ENCODE measurements around the gene PFN1.
A peak's percentile ranks its signal among the peaks of the same experiment; 100 is the strongest.

Gene PFN1

DNA sequence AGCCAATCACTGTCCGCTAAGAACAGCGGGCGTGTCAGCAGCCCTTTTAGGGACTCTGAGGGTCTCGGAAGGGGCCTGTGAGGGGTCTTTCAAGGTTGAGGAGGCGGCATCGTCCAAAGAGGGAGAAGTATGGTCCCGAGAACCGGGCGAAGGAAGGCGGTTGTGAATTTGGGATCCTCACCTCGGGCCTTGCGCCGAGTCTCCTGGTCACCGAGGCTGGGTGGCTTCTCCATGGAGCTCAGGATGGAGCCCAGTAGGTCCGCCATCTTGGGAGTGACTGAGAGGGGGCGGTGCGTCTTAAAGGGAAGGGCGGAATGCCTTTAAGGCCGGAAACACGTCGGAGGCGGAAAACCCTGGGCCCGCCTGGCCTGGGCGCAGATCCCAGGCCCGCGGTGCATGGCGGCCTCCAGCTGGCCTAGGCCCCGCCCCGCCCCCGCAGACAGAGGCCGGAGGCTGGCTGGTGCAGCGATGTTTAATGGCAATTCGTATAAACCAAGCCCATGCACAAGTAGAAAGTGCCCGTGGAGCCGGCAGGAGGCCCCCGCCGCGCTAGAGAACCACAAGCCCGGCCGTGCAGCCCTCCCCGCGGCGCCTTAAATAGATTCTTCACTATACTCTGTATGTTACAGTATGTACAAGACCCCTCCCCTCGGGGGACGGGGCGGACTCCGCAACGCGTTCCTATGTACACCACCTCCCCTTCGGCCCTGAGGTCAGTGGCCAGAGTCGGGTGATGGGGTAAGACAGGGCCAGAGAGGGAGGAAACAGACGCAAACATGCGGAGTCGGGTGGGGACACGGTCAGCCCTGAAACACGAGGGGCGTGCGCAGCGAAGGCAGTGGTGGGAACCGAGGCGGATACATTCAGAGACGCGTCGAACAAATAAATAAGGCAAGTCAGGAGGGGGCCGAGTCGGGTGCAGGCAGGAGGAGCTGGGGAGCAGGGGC is 19.5 kb upstream of the PFN1 start, which contains the start of gene SPAG7:
Gene SPAG7, minus strand, starts transcription at position 279 of the 947 bp plus-strand sequence. Its CDS starts 13 bp downstream, at position 266.
- DNase-seq: peak; percentile 80 to 92

DNA sequence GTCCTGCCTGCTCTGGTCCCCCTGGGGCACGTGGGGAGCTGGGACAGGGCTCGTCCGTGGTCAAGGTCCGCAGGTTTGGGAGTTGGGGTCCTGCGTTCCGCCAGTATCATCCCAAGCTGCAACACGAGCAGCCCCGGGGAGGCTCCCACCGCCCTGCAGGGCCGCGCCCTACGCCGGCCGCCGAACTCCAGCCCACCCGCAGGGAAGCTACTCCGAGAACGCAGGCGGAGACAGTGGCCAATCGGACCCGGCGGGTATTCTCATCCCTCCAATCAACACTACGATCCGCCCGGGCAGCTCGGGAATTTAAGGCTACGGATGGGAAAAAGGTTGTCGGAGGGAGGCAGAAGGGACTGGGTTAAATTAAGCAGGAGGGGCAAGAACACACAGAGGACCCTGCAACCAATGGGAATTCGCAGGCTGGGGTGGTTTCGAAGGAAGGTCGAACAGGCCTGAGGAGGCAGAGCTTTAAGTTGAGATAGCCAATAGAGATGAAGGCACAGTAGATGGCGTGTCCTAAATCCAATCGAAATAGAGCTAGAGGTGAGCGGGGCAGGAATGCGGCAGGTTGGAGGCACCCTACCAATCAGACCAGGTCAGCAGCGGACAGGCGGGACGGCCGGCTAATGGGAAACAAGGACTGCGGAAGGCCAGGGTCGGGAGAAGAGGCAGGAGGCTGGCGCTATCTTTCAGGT is 18.7 kb upstream of the PFN1 start:
- DNase-seq: peak; percentile 97 to 99

DNA sequence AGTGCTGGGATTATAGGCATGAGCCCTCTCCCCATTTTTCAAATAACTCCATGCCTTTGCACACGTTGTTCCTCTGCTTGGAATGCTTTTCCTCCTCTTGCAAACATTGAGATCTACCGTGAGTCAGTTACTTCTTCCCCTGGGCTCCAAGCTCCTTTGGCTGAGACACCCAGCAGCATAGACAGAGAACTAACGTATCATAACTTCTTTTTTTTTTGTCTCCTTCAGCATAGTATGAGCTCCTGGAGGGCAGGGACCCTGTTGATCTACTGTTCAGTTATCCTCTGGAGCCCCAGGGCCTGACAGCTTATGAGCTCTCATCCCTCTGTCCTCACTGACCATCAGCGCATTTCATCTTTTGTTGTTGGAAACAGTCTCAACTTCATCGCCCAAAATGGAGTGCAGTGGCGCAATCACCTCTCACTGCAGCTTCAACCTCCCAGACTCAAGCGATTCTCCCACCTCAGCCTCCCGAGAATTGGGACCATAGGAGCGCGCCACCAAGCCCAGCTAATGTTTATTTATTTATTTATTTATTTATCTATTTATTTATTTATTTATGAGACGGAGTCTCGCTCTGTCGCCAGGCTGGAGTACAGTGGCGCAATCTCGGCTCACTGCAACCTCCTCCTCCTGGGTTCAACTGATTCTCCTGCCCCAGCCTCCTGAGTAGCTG is 17.1 kb upstream of the PFN1 start:
- DNase-seq: no peak

DNA sequence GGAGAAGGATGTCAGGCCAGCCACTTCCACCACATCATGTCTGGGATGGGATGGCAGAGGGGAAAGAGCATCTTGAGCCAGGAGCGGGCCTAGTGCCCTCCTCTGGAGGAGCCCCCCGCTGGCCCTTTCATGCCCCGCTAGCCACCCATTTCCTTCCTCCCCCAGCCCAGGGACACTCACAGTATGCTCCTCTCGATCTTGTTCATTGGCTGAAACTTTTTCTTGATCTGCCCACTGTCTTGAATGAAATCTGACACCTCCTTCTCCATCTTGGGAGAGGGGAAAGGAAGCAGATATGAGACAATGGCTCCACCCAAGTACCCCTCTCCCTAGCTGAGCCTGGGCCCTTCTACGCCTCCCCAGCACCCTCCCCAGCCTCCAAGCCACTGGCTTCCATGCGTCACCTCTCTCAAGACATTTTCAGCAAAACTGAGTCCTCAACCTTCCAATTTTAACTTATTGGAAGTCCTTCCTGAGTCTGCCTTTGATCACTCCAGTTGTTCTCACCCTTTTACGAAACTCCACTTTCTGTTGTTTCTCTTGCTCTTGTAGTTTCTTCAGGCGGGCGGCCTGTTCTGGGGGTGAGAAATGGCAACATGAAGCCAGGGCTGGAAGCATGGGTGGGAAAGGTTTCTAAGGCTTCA is 12.1 kb upstream of the PFN1 start:
- DNase-seq: no peak

DNA sequence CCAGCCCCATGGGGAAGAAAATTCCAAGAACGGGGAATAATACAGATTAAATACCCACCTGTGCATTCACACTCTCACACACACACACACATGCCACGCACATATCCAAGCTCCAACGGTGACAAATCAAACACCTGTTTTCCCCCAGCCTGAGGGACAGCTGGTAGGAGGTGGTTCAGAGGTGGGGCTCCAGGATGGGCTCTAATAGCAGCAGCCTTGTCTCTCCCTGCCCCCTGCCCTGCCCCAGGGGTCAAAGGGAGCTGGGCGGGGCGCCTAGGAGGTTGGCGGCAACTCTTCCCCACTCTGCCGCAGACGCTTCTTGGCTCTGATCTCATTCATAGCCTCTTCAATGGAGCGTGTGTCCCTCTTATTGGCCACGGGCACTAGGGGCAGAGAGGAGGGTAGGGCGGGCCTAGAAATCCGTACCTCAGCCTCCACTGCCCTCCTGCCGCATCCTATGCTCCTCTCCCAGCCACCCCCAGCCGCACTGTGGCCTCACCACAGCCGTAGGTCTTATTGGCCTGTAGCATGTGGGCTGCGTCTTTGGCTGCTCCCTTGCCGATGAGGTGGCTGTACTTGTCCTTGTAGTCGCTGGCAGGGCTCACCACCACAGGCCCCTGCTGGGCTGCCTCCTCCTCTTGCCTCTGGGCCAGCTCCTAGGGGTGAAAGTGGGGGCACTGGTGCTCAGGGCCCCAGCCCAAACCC is 11.1 kb upstream of the PFN1 start:
- no peak for DNase-seq

DNA sequence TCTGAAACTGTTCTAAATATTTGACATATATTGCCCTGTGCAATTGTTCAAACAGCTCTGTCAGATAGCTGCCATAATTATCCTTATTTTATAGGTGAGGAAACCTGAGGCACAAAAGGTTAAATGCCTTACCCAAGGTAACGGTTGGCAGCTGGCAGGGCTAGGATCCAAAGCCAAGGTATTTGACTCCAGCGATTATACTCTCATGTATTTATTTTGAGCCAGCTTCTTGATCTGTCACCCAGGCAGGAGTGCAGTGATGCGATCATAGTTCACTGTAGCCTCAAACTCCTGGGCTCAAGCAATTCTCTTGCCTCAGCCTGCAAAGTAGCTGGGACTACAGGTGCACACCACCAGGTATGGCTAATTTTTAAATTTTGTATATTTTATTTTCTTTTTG is 9.8 kb upstream of the PFN1 start:
- DNase-seq: no peak

DNA sequence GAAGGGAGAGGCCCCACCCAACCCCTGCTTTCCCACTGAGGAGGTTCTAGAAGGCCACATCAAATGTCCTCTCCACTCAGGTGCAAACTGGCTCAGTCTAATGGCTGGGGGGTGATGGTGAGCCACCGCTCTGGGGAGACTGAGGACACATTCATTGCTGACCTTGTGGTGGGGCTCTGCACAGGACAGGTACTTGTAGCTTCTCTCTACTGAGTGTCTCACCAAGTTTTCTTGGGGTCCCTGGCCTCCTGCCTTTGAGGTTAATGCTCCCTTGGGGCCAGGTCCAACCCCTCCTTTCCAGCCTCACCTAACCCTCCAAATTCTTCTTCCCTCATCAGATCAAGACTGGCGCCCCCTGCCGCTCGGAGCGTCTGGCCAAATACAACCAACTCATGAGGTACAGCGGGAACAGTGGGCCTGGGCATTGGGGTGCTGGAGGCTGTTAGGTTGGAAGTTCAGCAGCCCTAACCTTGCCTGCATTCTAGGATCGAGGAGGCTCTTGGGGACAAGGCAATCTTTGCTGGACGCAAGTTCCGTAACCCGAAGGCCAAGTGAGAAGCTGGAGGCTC is 8.2 kb upstream of the PFN1 start:
- DNase-seq: no peak

DNA sequence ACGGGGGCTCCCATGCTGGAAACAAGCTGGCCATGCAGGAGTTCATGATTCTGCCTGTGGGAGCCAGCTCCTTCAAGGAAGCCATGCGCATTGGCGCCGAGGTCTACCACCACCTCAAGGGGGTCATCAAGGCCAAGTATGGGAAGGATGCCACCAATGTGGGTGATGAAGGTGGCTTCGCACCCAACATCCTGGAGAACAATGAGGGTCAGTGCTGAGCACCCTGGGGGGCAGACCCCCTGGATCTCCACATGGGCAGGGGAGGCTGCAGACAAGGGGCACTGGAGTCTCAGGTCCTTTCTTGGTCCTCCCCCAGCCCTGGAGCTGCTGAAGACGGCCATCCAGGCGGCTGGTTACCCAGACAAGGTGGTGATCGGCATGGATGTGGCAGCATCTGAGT is 6.8 kb upstream of the PFN1 start:
- no peak for DNase-seq

DNA sequence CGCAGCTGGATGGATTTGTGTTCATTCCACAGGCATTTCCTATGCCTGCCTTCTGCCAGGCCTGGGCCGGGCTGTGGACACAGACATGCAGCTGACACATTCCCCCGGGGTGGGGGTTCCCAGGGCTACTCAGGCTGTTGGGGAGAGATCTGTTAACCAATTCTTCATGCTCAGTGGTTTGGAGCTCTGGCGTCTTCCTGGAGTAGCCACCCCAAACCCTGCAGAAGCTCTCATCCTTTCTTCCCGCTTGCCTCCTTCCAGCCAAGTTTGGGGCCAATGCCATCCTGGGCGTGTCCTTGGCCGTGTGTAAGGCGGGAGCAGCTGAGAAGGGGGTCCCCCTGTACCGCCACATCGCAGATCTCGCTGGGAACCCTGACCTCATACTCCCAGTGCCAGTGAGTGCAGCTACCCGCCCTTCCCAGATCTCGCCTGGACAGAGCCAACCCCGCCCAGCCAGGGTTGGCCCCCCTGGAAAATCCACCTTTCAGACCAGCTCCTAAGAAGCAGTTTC is 5.2 kb upstream of the PFN1 start:
- no peak for DNase-seq

DNA sequence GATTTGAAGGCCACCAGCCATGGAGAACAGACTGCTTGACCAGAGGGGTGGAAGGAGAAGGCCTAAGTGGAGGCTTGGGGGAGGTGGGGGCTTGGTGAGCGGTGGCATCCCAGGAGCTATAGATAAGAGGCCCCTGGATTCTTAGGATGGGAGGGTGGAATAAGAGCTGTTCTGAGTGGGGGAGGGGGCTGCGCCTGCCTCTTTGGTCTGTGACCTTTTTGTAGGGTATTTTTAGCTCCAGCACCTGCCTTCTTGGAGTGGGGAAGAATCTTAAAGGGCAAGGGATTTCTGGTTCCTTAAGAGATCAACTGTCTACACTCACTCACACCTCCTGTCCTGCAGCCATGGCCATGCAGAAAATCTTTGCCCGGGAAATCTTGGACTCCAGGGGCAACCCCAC is 3.2 kb upstream of the PFN1 start:
- no peak for DNase-seq

DNA sequence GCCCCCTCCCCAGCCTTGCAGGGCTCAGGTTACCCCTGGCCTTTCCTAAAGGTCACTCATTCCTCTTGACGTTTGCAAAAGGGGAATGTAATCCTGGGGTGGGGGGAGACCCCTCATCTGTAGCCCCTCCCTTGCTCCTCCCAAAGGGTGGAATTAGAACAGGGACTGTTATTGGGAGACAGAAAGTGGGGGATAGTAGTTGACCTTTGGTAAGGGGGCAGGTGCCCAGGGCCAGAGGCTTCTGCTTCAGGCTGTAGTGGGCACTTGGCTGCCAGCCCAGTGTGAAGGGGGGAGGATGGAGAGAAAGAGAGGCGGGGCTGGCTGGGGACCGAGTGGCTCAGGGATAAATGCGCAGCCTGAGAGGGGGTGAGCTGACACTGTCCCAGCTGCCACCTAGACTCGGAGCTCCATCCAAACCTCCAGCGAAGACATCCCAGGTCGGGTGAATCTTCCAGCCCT is 2.4 kb upstream of the PFN1 start, which contains the start of gene ENO3:
Gene ENO3, plus strand, starts transcription at position 374 of the 459 bp plus-strand sequence. CDS start 711 bp downstream, outside the sequence.
- DNase-seq: peak in 1 of 2 experiments; percentile 35

DNA sequence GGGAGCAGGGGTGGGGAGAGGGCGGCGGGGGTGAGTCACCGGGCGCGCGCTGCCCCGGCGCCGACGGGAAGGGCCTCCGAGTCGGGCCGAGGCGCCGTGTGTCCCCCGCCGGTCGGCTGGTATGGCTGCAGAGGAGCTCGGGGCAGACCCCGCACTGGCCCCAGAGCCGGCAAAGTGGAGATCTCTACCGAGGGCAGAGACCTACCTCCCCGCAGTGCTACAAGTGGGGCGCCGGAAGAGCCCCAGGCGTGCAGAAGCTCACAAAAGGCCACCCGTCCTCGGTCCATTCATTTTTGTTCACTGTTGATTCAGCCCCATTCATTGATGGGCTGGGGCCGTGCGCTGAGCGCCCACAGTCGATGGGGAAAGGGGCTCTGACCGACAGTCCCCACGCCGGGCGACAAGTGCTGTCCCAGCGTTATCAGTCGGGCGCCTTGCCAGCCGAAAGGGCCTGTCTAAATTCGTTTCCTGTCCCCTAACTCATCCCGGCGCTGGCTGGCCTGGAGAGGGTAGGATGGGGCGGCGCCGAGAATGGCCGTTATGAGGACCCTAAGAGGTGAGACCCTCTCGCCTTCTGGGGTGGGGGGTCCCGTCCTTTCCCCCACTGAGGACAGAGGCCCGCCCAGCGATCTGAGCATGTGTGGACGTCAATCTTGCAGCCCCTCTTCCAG is 1.9 kb upstream of the PFN1 start:
- DNase-seq: peak in 1 of 2 experiments; percentile 55

DNA sequence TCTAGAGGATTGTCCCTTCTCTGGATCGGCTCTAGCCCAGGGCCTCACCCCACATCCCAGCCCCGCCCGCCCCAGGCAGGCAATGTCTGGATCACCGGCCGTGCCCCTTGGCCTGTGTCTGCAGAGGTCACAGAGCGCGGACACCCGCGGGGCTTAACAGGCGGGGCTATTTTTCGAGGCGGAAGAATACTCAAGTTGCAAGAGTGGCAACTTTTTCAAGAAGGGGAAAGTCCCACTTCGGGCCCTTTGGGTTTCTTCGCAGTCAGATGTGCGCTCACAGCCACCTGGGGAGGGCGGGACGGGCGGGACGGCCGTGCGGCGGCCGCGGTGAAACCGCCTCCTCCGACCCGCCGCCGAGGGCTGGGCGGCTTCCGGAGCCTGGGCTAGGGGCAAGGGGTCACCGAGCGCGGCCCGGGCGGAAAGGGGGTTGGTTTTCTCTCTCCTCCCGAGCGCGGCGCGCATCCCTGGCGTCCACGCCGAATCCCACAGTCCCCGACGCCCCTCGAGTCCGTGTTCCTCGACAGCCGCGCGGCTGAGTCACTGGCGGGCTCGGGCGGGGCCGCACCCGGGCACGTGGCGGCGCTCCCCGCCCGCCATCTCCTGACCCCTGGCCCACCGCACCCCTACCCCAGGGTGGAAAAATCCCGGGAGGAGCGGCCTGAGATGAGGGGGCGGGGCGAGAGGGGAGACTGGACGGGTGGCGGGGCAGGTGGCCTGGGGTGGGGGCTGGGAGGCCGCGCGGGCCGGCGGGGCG is 1.2 kb upstream of the PFN1 start:
- DNase-seq: peak in 1 of 2 experiments; percentile 71

DNA sequence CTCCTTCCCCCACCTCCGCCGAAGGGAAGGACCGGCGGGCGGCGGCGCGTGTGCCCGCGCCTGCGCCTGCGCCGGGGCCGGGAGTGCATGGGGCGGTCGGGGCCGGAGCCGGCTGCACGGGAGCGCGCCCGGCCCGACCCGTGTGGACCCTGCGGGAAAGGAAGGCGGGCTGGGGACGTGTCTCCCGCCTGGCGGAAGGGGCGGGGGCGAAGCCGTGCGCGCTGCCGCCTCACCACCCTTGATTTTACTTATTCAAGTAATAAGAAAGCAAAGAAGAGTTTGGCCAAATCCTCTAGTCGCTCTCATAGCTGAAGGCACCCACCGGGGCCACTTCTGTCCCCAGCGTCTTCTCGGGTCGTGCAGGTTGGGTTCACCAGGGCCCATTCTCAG is 596 bp upstream of the PFN1 start:
- DNase-seq: peak in 1 of 2 experiments; percentile 88

DNA sequence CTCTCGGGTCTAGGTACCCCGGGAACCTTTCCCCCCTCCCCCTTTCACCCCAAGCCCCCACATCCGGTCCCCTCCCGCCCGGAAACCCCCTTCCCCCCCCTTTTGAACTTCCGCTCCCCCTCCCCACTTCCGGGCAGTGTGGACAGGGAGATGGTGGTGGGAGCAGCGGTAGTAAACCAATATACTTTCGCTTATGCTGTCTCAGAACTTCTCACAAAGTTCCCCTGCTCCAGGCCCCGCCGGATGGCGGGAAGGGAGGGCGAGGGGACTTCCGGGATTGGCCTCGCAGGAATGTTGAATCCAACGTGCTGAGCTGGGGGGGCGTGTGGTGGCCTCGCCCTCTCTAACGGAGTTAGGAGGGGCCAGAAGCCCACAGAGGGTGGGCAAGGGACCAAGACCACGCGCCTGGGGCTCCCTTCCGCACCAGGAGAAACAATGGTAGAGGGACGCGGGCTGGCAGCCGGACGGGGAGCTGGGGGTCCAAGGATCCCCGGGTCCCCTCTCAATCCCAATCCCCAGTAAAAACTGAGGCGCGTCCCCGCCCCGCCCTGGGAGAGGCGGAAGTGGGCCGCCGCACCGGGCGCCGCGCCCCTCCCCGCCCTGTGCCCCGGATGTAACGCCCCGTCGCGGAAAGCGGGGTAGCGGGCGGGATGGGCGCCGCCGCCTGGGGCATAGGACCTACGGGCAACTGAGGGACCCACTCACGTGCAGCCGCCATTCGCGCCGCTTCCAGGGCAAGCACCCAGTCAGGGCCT is 742 bp downstream of the PFN1 start:
- DNase-seq: peak in 1 of 2 experiments; percentile 33

DNA sequence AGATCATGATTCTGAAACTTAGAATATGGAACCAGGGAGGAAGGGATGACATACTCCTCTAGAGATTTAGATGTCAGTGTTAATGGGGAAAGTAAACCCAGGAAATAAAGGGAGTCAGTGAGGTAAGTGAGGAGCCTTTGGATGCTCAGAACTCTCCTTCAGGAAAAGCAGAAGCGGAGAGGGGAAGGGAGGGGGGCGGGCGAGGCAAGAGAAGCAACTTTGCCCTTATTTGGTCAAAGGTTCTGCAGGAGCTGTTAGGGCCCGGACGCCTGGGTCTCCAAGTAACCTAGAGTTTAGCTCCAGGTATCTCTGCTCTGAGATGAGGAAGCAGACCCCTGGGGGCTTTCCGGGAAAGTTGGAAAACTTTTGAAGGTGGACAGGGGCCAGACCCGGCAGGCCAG is 1.3 kb downstream of the PFN1 start:
- no peak for DNase-seq

DNA sequence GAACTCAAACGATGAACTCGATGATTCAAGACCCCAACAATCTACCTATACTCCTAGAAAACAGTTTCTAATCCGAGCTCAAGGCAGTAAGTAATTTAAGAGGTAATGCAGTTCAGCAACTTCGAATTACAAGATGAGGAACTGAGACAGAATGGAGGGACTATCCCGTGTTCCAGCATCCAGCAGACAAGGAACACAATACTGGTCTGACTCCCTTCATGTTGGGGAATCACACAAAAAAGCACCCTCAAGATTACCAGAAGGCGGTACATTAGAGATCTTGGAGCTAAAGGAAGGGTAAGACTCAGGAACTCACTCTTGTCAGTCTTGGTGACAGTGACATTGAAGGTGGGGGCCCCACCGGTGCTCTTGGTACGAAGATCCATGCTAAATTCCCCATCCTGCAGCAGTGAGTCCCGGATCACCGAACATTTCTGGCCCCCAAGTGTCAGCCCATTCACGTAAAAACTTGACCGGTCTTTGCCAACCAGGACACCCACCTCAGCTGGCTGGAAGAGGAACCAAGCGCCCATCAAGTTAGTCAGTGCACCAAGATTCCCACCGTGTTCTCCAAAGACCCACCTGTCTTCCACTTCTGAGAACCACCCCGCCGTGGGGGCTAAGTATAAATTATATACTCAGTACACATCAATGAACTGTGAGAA is 1.9 kb downstream of the PFN1 start:
- DNase-seq: no peak

DNA sequence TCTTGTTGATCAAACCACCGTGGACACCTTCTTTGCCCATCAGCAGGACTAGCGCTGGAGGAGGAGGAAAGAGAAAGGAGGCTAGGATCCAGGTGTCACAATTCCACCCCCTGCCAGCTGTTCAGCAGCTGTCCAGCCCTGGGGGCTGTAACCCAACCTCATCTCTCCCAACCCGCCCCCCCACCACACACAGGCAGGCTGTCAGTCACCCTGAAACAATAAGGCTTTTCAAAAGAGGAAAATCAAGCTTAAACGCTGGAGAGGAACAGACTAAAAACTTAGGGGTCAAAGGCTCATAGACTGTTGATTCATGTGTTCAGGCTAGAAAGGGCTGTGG is 2.4 kb downstream of the PFN1 start:
- no peak for DNase-seq

Measured in NCI-H526 (cell line).